ENCODE measurements around the gene SLC25A38. TPM values are rescaled to one million over a fixed set of nuclear protein-coding genes. Genes with fewer than 3 reads are reported as not detected.
"Not testable (repeated sequence)": the region's sequence is repeated elsewhere in the genome, so short reads cannot be mapped to it uniquely, and the experiment has no call there.

Gene SLC25A38
- total RNA-seq, 4 donors from 2014 or later, result 10.5 to 61.7 (median 40.4) TPM

- intact Hi-C loops (cut with DNase I; ENCODE audit: low total_unique reads), result no loop called here
Observed at GRCh38 chr3:39358333-39358732, 24.8 kb upstream of the SLC25A38 start.

GRCh38 chr3:39361252-39361927, 21.8 kb upstream of the SLC25A38 start:
- Histone ChIP-seq H3K9me3 (no peaks in the 10 kb centered on the region), H3K36me3 (no peaks in the 10 kb centered on the region), H3K27me3 (no peaks in the 10 kb centered on the region), H3K4me3 (no peak overlapping the region), H3K27ac (no peak overlapping the region), H3K4me1 (no peaks in the 10 kb centered on the region)
- in situ Hi-C loops (cut with MboI; ENCODE audit: low pct_ligation_motif_present in 1 of 4, low pct_unique_long_range_greater_than_20kb in 1 of 4, low sequenced_read_pairs in 3 of 4), result no loop called here
- 68 to 86% methylated on average over 1 to 8 of the region's 8 CpGs for WGBS, 2 donors (ENCODE audit: low coverage in 1 of 2)
- TF ChIP-seq EP300 (IDR thresholded peaks at IDR 0.05; ENCODE audit: low read depth) (no peak), POLR2A (IDR thresholded peaks at IDR 0.05) (no peak), POLR2AphosphoS5 (IDR thresholded peaks at IDR 0.05) (no peak), CTCF (IDR thresholded peaks at IDR 0.05) (no peak)
- no peak for DNase-seq
- intact Hi-C loops (cut with DNase I; ENCODE audit: low total_unique reads), result no loop called here

More at GRCh38 chr3:39358333-39358732, 24.8 kb upstream of the SLC25A38 start:
- WGBS, 2 donors (ENCODE audit: low coverage in 1 of 2), result 80 to 94% methylated on average over 2 to 3 of the region's 3 CpGs
- no peak overlapping the region for H3K4me3 ChIP-seq
- no peaks in the 10 kb centered on the region for H3K4me1 ChIP-seq
- no peaks in the 10 kb centered on the region for H3K9me3 ChIP-seq
- in situ Hi-C loops (cut with MboI; ENCODE audit: low pct_ligation_motif_present in 1 of 4, low pct_unique_long_range_greater_than_20kb in 1 of 4, low sequenced_read_pairs in 3 of 4), result no loop called here
- no peaks in the 10 kb centered on the region for H3K36me3 ChIP-seq
- TF ChIP-seq EP300 (IDR thresholded peaks at IDR 0.05; ENCODE audit: low read depth) (no peak), POLR2AphosphoS5 (IDR thresholded peaks at IDR 0.05) (no peak), POLR2A (IDR thresholded peaks at IDR 0.05) (no peak), CTCF (IDR thresholded peaks at IDR 0.05) (no peak)
- H3K27ac ChIP-seq, result no peak overlapping the region
- no peaks in the 10 kb centered on the region for H3K27me3 ChIP-seq
- DNase-seq, result no peak

- no peaks in the 10 kb centered on the region for H3K9me3 ChIP-seq
- intact Hi-C loops (cut with DNase I; ENCODE audit: low total_unique reads) (no loop called here), in situ Hi-C loops (cut with MboI; ENCODE audit: low pct_ligation_motif_present in 1 of 4, low pct_unique_long_range_greater_than_20kb in 1 of 4, low sequenced_read_pairs in 3 of 4) (no loop called here)
- no peaks in the 10 kb centered on the region for H3K36me3 ChIP-seq
- H3K4me1 ChIP-seq, result no peaks in the 10 kb centered on the region
- DNase-seq, result no peak
- no peak overlapping the region for H3K4me3 ChIP-seq
- H3K27me3 ChIP-seq, result no peaks in the 10 kb centered on the region
- 70% methylated on average over 3 of the region's 3 CpGs; no CpG with 5 or more reads in 1 of the 2 donors for WGBS, 2 donors (ENCODE audit: low coverage in 1 of 2)
- no peak overlapping the region for H3K27ac ChIP-seq
- no peak for TF ChIP-seq POLR2AphosphoS5 (IDR thresholded peaks at IDR 0.05)
- TF ChIP-seq EP300 (IDR thresholded peaks at IDR 0.05; ENCODE audit: low read depth), result no peak
- TF ChIP-seq CTCF (IDR thresholded peaks at IDR 0.05), result no peak
- no peak for TF ChIP-seq POLR2A (IDR thresholded peaks at IDR 0.05)
Observed at GRCh38 chr3:39362192-39362591, 21.0 kb upstream of the SLC25A38 start.

GRCh38 chr3:39362812-39363211, 20.4 kb upstream of the SLC25A38 start:
- H3K4me1 ChIP-seq, result no peaks in the 10 kb centered on the region
- 91 to 94% methylated on average over 2 of the region's 2 CpGs for WGBS, 2 donors (ENCODE audit: low coverage in 1 of 2)
- DNase-seq, result no peak
- H3K27ac ChIP-seq, result no peak overlapping the region
- H3K27me3 ChIP-seq, result no peaks in the 10 kb centered on the region
- H3K36me3 ChIP-seq, result no peaks in the 10 kb centered on the region
- no peaks in the 10 kb centered on the region for H3K9me3 ChIP-seq
- H3K4me3 ChIP-seq, result no peak overlapping the region
- no peak for TF ChIP-seq POLR2AphosphoS5 (IDR thresholded peaks at IDR 0.05)
- TF ChIP-seq POLR2A (IDR thresholded peaks at IDR 0.05), result no peak
- no peak for TF ChIP-seq CTCF (IDR thresholded peaks at IDR 0.05)
- no peak for TF ChIP-seq EP300 (IDR thresholded peaks at IDR 0.05; ENCODE audit: low read depth)
- intact Hi-C loops (cut with DNase I; ENCODE audit: low total_unique reads) (no loop called here), in situ Hi-C loops (cut with MboI; ENCODE audit: low pct_ligation_motif_present in 1 of 4, low pct_unique_long_range_greater_than_20kb in 1 of 4, low sequenced_read_pairs in 3 of 4) (no loop called here)

- H3K4me1 ChIP-seq; H3K27ac ChIP-seq; in situ Hi-C loops (cut with MboI; ENCODE audit: low pct_ligation_motif_present in 1 of 4, low pct_unique_long_range_greater_than_20kb in 1 of 4, low sequenced_read_pairs in 3 of 4); H3K4me3 ChIP-seq; H3K36me3 ChIP-seq; DNase-seq; H3K27me3 ChIP-seq; intact Hi-C loops (cut with DNase I; ENCODE audit: low total_unique reads); H3K9me3 ChIP-seq: not testable (repeated sequence)
- 81% methylated on average over 4 of the region's 4 CpGs; no CpG with 5 or more reads in 1 of the 2 donors for WGBS, 2 donors (ENCODE audit: low coverage in 1 of 2)
Observed at GRCh38 chr3:39370450-39370849, 12.7 kb upstream of the SLC25A38 start.

Measured in transverse colon (tissue), 4 donors.